ENCODE data around the gene BFSP1. TPM values are rescaled to one million over a fixed set of nuclear protein-coding genes. Genes with fewer than 3 reads are reported as not detected.

BFSP1 gene
- total RNA-seq, 1 experiment from 2014 or later: 6.1 TPM

- CTCF ChIA-PET: no interaction called here
- H3K27ac ChIP-seq (ENCODE audit: low read depth, low read length, poor library complexity, severe bottlenecking): no peak overlapping the region
- POLR2A ChIA-PET (ENCODE audit: low non-redundant PET): no interaction called here
- TF ChIP-seq CTCF (conservative IDR thresholded peaks at IDR 0.05; ENCODE audit: low read depth, low read length): no peak
- TF ChIP-seq EZH2 (IDR thresholded peaks at IDR 0.05; ENCODE audit: borderline replicate concordance, low read depth, low read length, poor library complexity, severe bottlenecking): no peak
- H3K9me3 ChIP-seq (ENCODE audit: low read depth, low read length, poor library complexity, severe bottlenecking): no peaks in the 10 kb centered on the region
- no peak overlapping the region for H3K4me3 ChIP-seq (ENCODE audit: low read depth, low read length, poor library complexity, severe bottlenecking)
- H3K27me3 ChIP-seq (replicated peaks; ENCODE audit: insufficient read depth, low read depth, low read length, poor library complexity): no peaks in the 10 kb centered on the region
- BruUV-seq (replicated peaks): no TSS peak
- intact Hi-C loops (cut with micrococcal nuclease; ENCODE audit: unreplicated experiment): no loop called here
- no peaks in the 10 kb centered on the region for H3K36me3 ChIP-seq (ENCODE audit: insufficient read depth, low read length, poor library complexity, severe bottlenecking)
- DNase-seq (ENCODE audit: low spot score): no peak
- no peaks in the 10 kb centered on the region for H3K4me1 ChIP-seq (ENCODE audit: insufficient read depth, low read length, poor library complexity, severe bottlenecking)
Measured at GRCh38 chr20:17511401-17511800, 19.8 kb downstream of the BFSP1 start.

- TF ChIP-seq CTCF (conservative IDR thresholded peaks at IDR 0.05; ENCODE audit: low read depth, low read length) (no peak), EZH2 (IDR thresholded peaks at IDR 0.05; ENCODE audit: borderline replicate concordance, low read depth, low read length, poor library complexity, severe bottlenecking) (no peak)
Measured at GRCh38 chr20:17510548-17510947, 20.6 kb downstream of the BFSP1 start.

GRCh38 chr20:17508756-17509155, 22.4 kb downstream of the BFSP1 start:
- no peaks in the 10 kb centered on the region for H3K27me3 ChIP-seq (replicated peaks; ENCODE audit: insufficient read depth, low read depth, low read length, poor library complexity)
- no peak overlapping the region for H3K27ac ChIP-seq (ENCODE audit: low read depth, low read length, poor library complexity, severe bottlenecking)
- no peaks in the 10 kb centered on the region for H3K36me3 ChIP-seq (ENCODE audit: insufficient read depth, low read length, poor library complexity, severe bottlenecking)
- BruUV-seq (replicated peaks): no TSS peak
- CTCF ChIA-PET: no interaction called here
- no peak for DNase-seq (ENCODE audit: low spot score)
- H3K4me1 ChIP-seq (ENCODE audit: insufficient read depth, low read length, poor library complexity, severe bottlenecking): peaks cover 12% of the 10 kb centered on the region
- intact Hi-C loops (cut with micrococcal nuclease; ENCODE audit: unreplicated experiment): loop anchor here (5.0 to 10.0 kb wide), 2 partner anchors 389 to 486 kb away; no protein-coding TSS in a partner anchor
- TF ChIP-seq EZH2 (IDR thresholded peaks at IDR 0.05; ENCODE audit: borderline replicate concordance, low read depth, low read length, poor library complexity, severe bottlenecking): no peak
- H3K9me3 ChIP-seq (ENCODE audit: low read depth, low read length, poor library complexity, severe bottlenecking): no peaks in the 10 kb centered on the region
- no peak overlapping the region for H3K4me3 ChIP-seq (ENCODE audit: low read depth, low read length, poor library complexity, severe bottlenecking)
- POLR2A ChIA-PET (ENCODE audit: low non-redundant PET): no interaction called here

More at GRCh38 chr20:17510548-17510947, 20.6 kb downstream of the BFSP1 start:
- CTCF ChIA-PET: no interaction called here
- POLR2A ChIA-PET (ENCODE audit: low non-redundant PET): no interaction called here
- H3K4me3 ChIP-seq (ENCODE audit: low read depth, low read length, poor library complexity, severe bottlenecking): no peak overlapping the region
- DNase-seq (ENCODE audit: low spot score): no peak
- no peak overlapping the region for H3K27ac ChIP-seq (ENCODE audit: low read depth, low read length, poor library complexity, severe bottlenecking)
- no peaks in the 10 kb centered on the region for H3K27me3 ChIP-seq (replicated peaks; ENCODE audit: insufficient read depth, low read depth, low read length, poor library complexity)
- no peaks in the 10 kb centered on the region for H3K9me3 ChIP-seq (ENCODE audit: low read depth, low read length, poor library complexity, severe bottlenecking)
- intact Hi-C loops (cut with micrococcal nuclease; ENCODE audit: unreplicated experiment): no loop called here
- no peaks in the 10 kb centered on the region for H3K36me3 ChIP-seq (ENCODE audit: insufficient read depth, low read length, poor library complexity, severe bottlenecking)
- BruUV-seq (replicated peaks): no TSS peak
- peaks cover 5% of the 10 kb centered on the region for H3K4me1 ChIP-seq (ENCODE audit: insufficient read depth, low read length, poor library complexity, severe bottlenecking)

- DNase-seq (ENCODE audit: low spot score): no peak
- CTCF ChIA-PET: no interaction called here
- intact Hi-C loops (cut with micrococcal nuclease; ENCODE audit: unreplicated experiment): loop anchor here (5.0 to 10.0 kb wide), 2 partner anchors 390 to 487 kb away; no protein-coding TSS in a partner anchor
- no peaks in the 10 kb centered on the region for H3K36me3 ChIP-seq (ENCODE audit: insufficient read depth, low read length, poor library complexity, severe bottlenecking)
- BruUV-seq (replicated peaks): no TSS peak
- no peak overlapping the region for H3K4me3 ChIP-seq (ENCODE audit: low read depth, low read length, poor library complexity, severe bottlenecking)
- no peaks in the 10 kb centered on the region for H3K27me3 ChIP-seq (replicated peaks; ENCODE audit: insufficient read depth, low read depth, low read length, poor library complexity)
- no peak for TF ChIP-seq EZH2 (IDR thresholded peaks at IDR 0.05; ENCODE audit: borderline replicate concordance, low read depth, low read length, poor library complexity, severe bottlenecking)
- POLR2A ChIA-PET (ENCODE audit: low non-redundant PET): no interaction called here
- no peak overlapping the region for H3K27ac ChIP-seq (ENCODE audit: low read depth, low read length, poor library complexity, severe bottlenecking)
- no peaks in the 10 kb centered on the region for H3K9me3 ChIP-seq (ENCODE audit: low read depth, low read length, poor library complexity, severe bottlenecking)
- peaks cover 12% of the 10 kb centered on the region for H3K4me1 ChIP-seq (ENCODE audit: insufficient read depth, low read length, poor library complexity, severe bottlenecking)
Measured at GRCh38 chr20:17507531-17507930, 23.6 kb downstream of the BFSP1 start.

Measured in A673 (cell line).